ENCODE measurements around the gene PAK4. TPM values are rescaled to one million over a fixed set of nuclear protein-coding genes. Genes with fewer than 3 reads are reported as not detected.
A peak's percentile ranks its signal among the peaks of the same experiment; 100 is the strongest.

PAK4 gene
- total RNA-seq, 5 donors from 2014 or later (not counting 1 experiment from before 2014, with no cell fraction given), result 8.6 to 16.8 (median 12.9) TPM

DNA sequence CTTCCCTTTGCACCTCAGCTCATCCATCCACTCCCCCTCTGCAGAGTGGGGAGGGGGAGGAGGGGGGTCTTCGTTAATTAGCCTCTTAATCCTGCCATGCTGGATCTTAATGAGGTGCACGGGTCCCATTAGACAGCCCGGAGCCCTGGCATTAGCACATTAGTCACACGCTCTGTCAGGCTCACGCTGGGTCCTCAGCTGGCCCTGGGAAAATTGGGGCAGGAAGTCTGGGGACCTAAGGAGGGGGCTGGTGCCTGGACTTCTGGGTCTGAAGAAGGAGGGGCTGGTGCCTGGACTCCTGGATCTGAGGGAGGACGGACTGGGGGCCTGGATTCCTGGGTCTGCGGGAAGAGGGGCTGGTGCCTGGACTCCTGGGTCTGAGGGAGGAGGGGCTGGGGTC, 70.7 kb downstream of the PAK4 start:
- CTCF ChIA-PET, result no interaction called here
- Histone ChIP-seq H3K36me3 (ENCODE audit: control insufficient read depth in 2 of 2, extremely low read depth in 1 of 2, insufficient read depth in 1 of 2, low read length in 1 of 2) (no peaks in the 10 kb centered on the region), H3K4me1 (ENCODE audit: control insufficient read depth in 1 of 2, extremely low read depth in 1 of 2, insufficient read depth in 2 of 2, low read length in 2 of 2) (peaks cover 0 to 22% of the 10 kb centered on the region in 2 experiments), H3K4me3 (ENCODE audit: control insufficient read depth in 1 of 2, extremely low read depth in 1 of 2, low read length in 1 of 2) (no peak overlapping the region), H3K9me3 (no peaks in the 10 kb centered on the region), H3K27ac (ENCODE audit: low read length) (no peak overlapping the region), H3K27me3 (replicated peaks in 1 of 2; ENCODE audit: control insufficient read depth in 2 of 2, extremely low read depth in 1 of 2, insufficient read depth in 2 of 2, low read length in 1 of 2) (peaks cover 7 to 92% of the 10 kb centered on the region in 2 experiments)
- POLR2A ChIA-PET, result interaction anchor here in 1 of 2 donors (0.6 kb wide), 1 partner anchor 177 kb away, joined by 5 read pairs; no protein-coding TSS in a partner anchor
- peak in 1 of 4 experiments; percentile 16 for ATAC-seq (replicated peaks in 1 of 4)
- no peak for DNase-seq
- Mint-ChIP-seq H3K27ac (no peak overlapping the region), H3K9me3 (no peaks in the 10 kb centered on the region), H3K36me3 (no peaks in the 10 kb centered on the region), H3K27me3 (peaks cover 45 to 76% of the 10 kb centered on the region in 2 donors), H3K4me1 (peaks cover 22 to 26% (median 22%) of the 10 kb centered on the region in 3 donors), H3K4me3 (peak overlapping the region in 1 of 3 donors; percentile 60)
- 24% methylated on average over 6 of the region's 7 CpGs for WGBS (ENCODE audit: insufficient coverage)

DNA sequence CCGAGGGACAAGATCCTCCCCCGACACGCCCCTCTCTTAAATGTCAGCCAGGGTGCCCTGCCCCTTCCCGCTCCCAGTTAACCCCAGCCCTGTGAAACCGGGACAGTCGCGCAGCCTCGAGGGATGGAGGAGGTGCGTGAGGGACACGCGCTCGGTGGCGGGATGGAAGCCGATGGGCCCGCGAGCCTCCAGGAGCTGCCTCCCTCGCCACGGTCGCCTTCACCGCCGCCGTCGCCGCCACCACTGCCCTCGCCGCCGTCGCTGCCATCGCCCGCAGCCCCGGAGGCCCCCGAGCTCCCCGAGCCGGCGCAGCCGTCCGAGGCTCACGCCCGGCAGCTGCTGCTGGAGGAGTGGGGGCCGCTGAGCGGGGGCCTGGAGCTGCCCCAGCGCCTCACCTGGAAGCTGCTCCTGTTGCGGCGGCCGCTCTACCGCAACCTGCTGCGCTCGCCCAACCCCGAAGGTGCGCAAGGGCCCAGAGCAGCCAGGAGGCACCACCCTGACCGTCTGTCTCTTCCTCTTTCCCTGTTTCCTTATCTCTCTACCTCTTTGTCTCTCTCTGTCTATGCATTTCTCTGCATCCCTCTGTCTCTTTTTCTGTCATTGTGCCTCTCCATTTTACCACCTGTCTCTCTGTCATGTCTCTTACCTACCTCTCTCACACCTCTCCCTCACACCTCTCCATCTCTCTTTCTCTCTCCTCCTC, 71.4 kb downstream of the PAK4 start, which contains the start of gene NCCRP1:
Gene NCCRP1 (plus strand): TSS at position 105 of the 703 bp plus-strand sequence. CDS start 19 bp downstream, at position 124.
- no peak within 1 kb of the TSS for H3K27ac Mint-ChIP-seq
- no peaks in the 10 kb centered on the region for H3K36me3 Mint-ChIP-seq
- peaks cover 51 to 77% of the 10 kb centered on the region in 2 donors for H3K27me3 Mint-ChIP-seq
- peaks cover 7 to 93% of the 10 kb centered on the region in 2 experiments for H3K27me3 ChIP-seq (replicated peaks in 1 of 2; ENCODE audit: control insufficient read depth in 2 of 2, extremely low read depth in 1 of 2, insufficient read depth in 2 of 2, low read length in 1 of 2)
- DNase-seq (peak in 4 of 35 experiments; percentile 5 to 18 (median 8)), ATAC-seq (replicated peaks in 1 of 4) (peak; percentile 14 to 36 (median 22))
- no peaks in the 10 kb centered on the region for H3K9me3 ChIP-seq
- peaks cover 22 to 26% (median 22%) of the 10 kb centered on the region in 3 donors for H3K4me1 Mint-ChIP-seq
- H3K27ac ChIP-seq (ENCODE audit: low read length), result no peak within 1 kb of the TSS
- H3K36me3 ChIP-seq (ENCODE audit: control insufficient read depth in 2 of 2, extremely low read depth in 1 of 2, insufficient read depth in 1 of 2, low read length in 1 of 2), result no peaks in the 10 kb centered on the region
- POLR2A ChIA-PET, result no interaction called here
- peaks cover 0 to 22% of the 10 kb centered on the region in 2 experiments for H3K4me1 ChIP-seq (ENCODE audit: control insufficient read depth in 1 of 2, extremely low read depth in 1 of 2, insufficient read depth in 2 of 2, low read length in 2 of 2)
- H3K9me3 Mint-ChIP-seq, result no peaks in the 10 kb centered on the region
- peak within 1 kb of the TSS; percentile 31 to 60 (median 42) for H3K4me3 Mint-ChIP-seq
- CTCF ChIA-PET, result no interaction called here
- WGBS (ENCODE audit: insufficient coverage), result 6% methylated on average over 50 of the region's 51 CpGs
- H3K4me3 ChIP-seq (ENCODE audit: control insufficient read depth in 1 of 2, extremely low read depth in 1 of 2, low read length in 1 of 2), result no peak within 1 kb of the TSS

DNA sequence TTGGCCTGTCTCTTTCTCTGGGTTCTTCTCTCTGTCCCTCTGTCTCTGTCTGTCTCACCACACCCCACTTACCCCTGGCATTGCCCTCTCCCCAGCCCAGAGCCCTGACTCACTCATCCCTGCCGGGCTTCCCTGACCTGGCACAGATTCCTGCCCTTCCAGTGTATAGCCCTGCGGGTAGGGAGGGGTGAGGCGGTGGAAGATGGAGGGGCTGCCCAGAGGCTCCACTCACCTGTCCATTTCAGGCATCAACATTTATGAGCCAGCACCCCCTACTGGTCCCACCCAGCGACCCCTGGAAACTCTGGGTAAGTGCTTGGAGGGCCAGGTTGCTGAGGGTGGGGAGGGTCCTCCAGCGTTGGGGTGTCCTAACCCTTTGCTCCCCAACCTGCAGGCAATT, 72.2 kb downstream of the PAK4 start:
- peaks cover 22 to 26% (median 22%) of the 10 kb centered on the region in 3 donors for H3K4me1 Mint-ChIP-seq
- Histone ChIP-seq H3K4me3 (ENCODE audit: control insufficient read depth in 1 of 2, extremely low read depth in 1 of 2, low read length in 1 of 2) (no peak overlapping the region), H3K9me3 (no peaks in the 10 kb centered on the region), H3K27ac (ENCODE audit: low read length) (no peak overlapping the region), H3K27me3 (replicated peaks in 1 of 2; ENCODE audit: control insufficient read depth in 2 of 2, extremely low read depth in 1 of 2, insufficient read depth in 2 of 2, low read length in 1 of 2) (peaks cover 7 to 94% of the 10 kb centered on the region in 2 experiments), H3K4me1 (ENCODE audit: control insufficient read depth in 1 of 2, extremely low read depth in 1 of 2, insufficient read depth in 2 of 2, low read length in 2 of 2) (peaks cover 0 to 22% of the 10 kb centered on the region in 2 experiments), H3K36me3 (ENCODE audit: control insufficient read depth in 2 of 2, extremely low read depth in 1 of 2, insufficient read depth in 1 of 2, low read length in 1 of 2) (no peaks in the 10 kb centered on the region)
- no peaks in the 10 kb centered on the region for H3K9me3 Mint-ChIP-seq
- ATAC-seq (replicated peaks in 1 of 4) (no peak), DNase-seq (no peak)
- ChIA-PET CTCF (no interaction called here), POLR2A (no interaction called here)
- H3K27me3 Mint-ChIP-seq, result peaks cover 56 to 81% of the 10 kb centered on the region in 2 donors
- 20% methylated on average over 1 of the region's 5 CpGs for WGBS (ENCODE audit: insufficient coverage)
- H3K36me3 Mint-ChIP-seq, result no peaks in the 10 kb centered on the region
- peak overlapping the region in 2 of 3 donors; percentile 31 to 54 for H3K4me3 Mint-ChIP-seq
- H3K27ac Mint-ChIP-seq, result no peak overlapping the region

- no peak overlapping the region for H3K27ac Mint-ChIP-seq
These were observed 73.4 kb downstream of the PAK4 start for GRCh38 chr19:39199025-39199424.

GRCh38 chr19:39200066-39200802, 74.6 kb downstream of the PAK4 start:
- Mint-ChIP-seq H3K9me3 (no peaks in the 10 kb centered on the region), H3K27me3 (peaks cover 54 to 84% of the 10 kb centered on the region in 2 donors), H3K4me3 (no peak overlapping the region), H3K4me1 (peaks cover 18 to 22% (median 19%) of the 10 kb centered on the region in 3 donors), H3K27ac (no peak overlapping the region), H3K36me3 (no peaks in the 10 kb centered on the region)
- Histone ChIP-seq H3K36me3 (ENCODE audit: control insufficient read depth in 2 of 2, extremely low read depth in 1 of 2, insufficient read depth in 1 of 2, low read length in 1 of 2) (no peaks in the 10 kb centered on the region), H3K27ac (ENCODE audit: low read length) (no peak overlapping the region), H3K27me3 (replicated peaks in 1 of 2; ENCODE audit: control insufficient read depth in 2 of 2, extremely low read depth in 1 of 2, insufficient read depth in 2 of 2, low read length in 1 of 2) (peaks cover 11 to 96% of the 10 kb centered on the region in 2 experiments), H3K4me3 (ENCODE audit: control insufficient read depth in 1 of 2, extremely low read depth in 1 of 2, low read length in 1 of 2) (no peak overlapping the region), H3K4me1 (ENCODE audit: control insufficient read depth in 1 of 2, extremely low read depth in 1 of 2, insufficient read depth in 2 of 2, low read length in 2 of 2) (peaks cover 0 to 20% of the 10 kb centered on the region in 2 experiments), H3K9me3 (no peaks in the 10 kb centered on the region)
- WGBS (ENCODE audit: insufficient coverage), result 84% methylated on average over 32 of the region's 32 CpGs
- no peak for DNase-seq
- POLR2A ChIA-PET, result no interaction called here
- CTCF ChIA-PET, result no interaction called here
- no peak for ATAC-seq (replicated peaks in 1 of 4)

More at GRCh38 chr19:39199025-39199424, 73.4 kb downstream of the PAK4 start:
- ChIA-PET CTCF (no interaction called here), POLR2A (no interaction called here)
- 73% methylated on average over 8 of the region's 11 CpGs for WGBS (ENCODE audit: insufficient coverage)
- no peaks in the 10 kb centered on the region for H3K9me3 ChIP-seq
- no peak overlapping the region for H3K4me3 Mint-ChIP-seq
- H3K27me3 Mint-ChIP-seq, result peaks cover 54 to 84% of the 10 kb centered on the region in 2 donors
- H3K27ac ChIP-seq (ENCODE audit: low read length), result no peak overlapping the region
- ATAC-seq (replicated peaks in 1 of 4) (no peak), DNase-seq (no peak)
- no peaks in the 10 kb centered on the region for H3K36me3 Mint-ChIP-seq
- H3K9me3 Mint-ChIP-seq, result no peaks in the 10 kb centered on the region
- H3K4me3 ChIP-seq (ENCODE audit: control insufficient read depth in 1 of 2, extremely low read depth in 1 of 2, low read length in 1 of 2), result no peak overlapping the region
- H3K36me3 ChIP-seq (ENCODE audit: control insufficient read depth in 2 of 2, extremely low read depth in 1 of 2, insufficient read depth in 1 of 2, low read length in 1 of 2), result no peaks in the 10 kb centered on the region
- peaks cover 22 to 26% (median 22%) of the 10 kb centered on the region in 3 donors for H3K4me1 Mint-ChIP-seq
- H3K4me1 ChIP-seq (ENCODE audit: control insufficient read depth in 1 of 2, extremely low read depth in 1 of 2, insufficient read depth in 2 of 2, low read length in 2 of 2), result peaks cover 0 to 22% of the 10 kb centered on the region in 2 experiments
- H3K27me3 ChIP-seq (replicated peaks in 1 of 2; ENCODE audit: control insufficient read depth in 2 of 2, extremely low read depth in 1 of 2, insufficient read depth in 2 of 2, low read length in 1 of 2), result peaks cover 7 to 95% of the 10 kb centered on the region in 2 experiments

DNA sequence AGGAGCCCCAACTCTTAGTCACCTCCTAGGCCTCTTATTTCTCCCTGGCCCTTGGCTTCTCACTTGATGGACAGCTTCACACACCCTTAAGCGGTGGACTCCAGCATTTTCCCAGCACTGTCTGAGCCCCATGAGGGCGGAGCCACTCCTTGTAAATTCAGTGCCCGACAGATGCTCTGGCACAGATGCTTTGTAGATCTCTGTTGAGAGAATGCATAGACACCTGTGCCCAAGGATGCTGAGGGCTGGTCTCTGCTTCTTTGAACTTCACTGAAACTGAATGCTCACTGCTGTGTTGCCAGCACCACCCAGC, 75.2 kb downstream of the PAK4 start:
- Histone ChIP-seq H3K4me3 (ENCODE audit: control insufficient read depth in 1 of 2, extremely low read depth in 1 of 2, low read length in 1 of 2) (no peak overlapping the region), H3K36me3 (ENCODE audit: control insufficient read depth in 2 of 2, extremely low read depth in 1 of 2, insufficient read depth in 1 of 2, low read length in 1 of 2) (no peaks in the 10 kb centered on the region), H3K4me1 (ENCODE audit: control insufficient read depth in 1 of 2, extremely low read depth in 1 of 2, insufficient read depth in 2 of 2, low read length in 2 of 2) (peaks cover 0 to 15% of the 10 kb centered on the region in 2 experiments), H3K27me3 (replicated peaks in 1 of 2; ENCODE audit: control insufficient read depth in 2 of 2, extremely low read depth in 1 of 2, insufficient read depth in 2 of 2, low read length in 1 of 2) (peaks cover 11 to 91% of the 10 kb centered on the region in 2 experiments), H3K27ac (ENCODE audit: low read length) (no peak overlapping the region), H3K9me3 (no peaks in the 10 kb centered on the region)
- Mint-ChIP-seq H3K36me3 (no peaks in the 10 kb centered on the region), H3K4me1 (peaks cover 13 to 16% (median 14%) of the 10 kb centered on the region in 3 donors), H3K27ac (no peak overlapping the region), H3K9me3 (no peaks in the 10 kb centered on the region), H3K4me3 (no peak overlapping the region), H3K27me3 (peaks cover 54 to 83% of the 10 kb centered on the region in 2 donors)
- ATAC-seq (replicated peaks in 1 of 4) (no peak), DNase-seq (no peak)
- CTCF ChIA-PET, result no interaction called here
- POLR2A ChIA-PET, result no interaction called here
- WGBS (ENCODE audit: insufficient coverage), result 90% methylated on average over 3 of the region's 3 CpGs
